Measurements from ENCODE around the gene RCE1.

The RCE1 gene

GRCh38 chr11:66857927-66858185 is 14.6 kb downstream of the RCE1 start:
- DNase-seq, result no peak

GRCh38 chr11:66858186-66858938 is 15.1 kb downstream of the RCE1 start:
- no peak for DNase-seq

- DNase-seq, result no peak
These were observed 15.9 kb downstream of the RCE1 start for GRCh38 chr11:66858939-66859685.

GRCh38 chr11:66859686-66860448 is 16.6 kb downstream of the RCE1 start:
- DNase-seq, result no peak

- DNase-seq, result no peak
These were observed 17.2 kb downstream of the RCE1 start for GRCh38 chr11:66860449-66860831.

- no peak for DNase-seq
These were observed 18.0 kb downstream of the RCE1 start for GRCh38 chr11:66861038-66861773.

- DNase-seq, result no peak
These were observed 18.7 kb downstream of the RCE1 start for GRCh38 chr11:66861774-66862558.

- DNase-seq, result no peak
These were observed 19.4 kb downstream of the RCE1 start for GRCh38 chr11:66862559-66863037.

GRCh38 chr11:66863428-66864125 is 20.3 kb downstream of the RCE1 start:
- DNase-seq, result no peak

GRCh38 chr11:66864172-66864901 is 21.1 kb downstream of the RCE1 start:
- peak; percentile 8 for DNase-seq

- no peak for DNase-seq
These were observed 21.9 kb downstream of the RCE1 start for GRCh38 chr11:66864924-66865697.

GRCh38 chr11:66866007-66866406 is 22.8 kb downstream of the RCE1 start:
- DNase-seq, result no peak

- DNase-seq, result no peak
These were observed 23.3 kb downstream of the RCE1 start for GRCh38 chr11:66866511-66866986.

GRCh38 chr11:66867425-66868040 is 24.3 kb downstream of the RCE1 start:
- no peak for DNase-seq

GRCh38 chr11:66868082-66868725 is 25.0 kb downstream of the RCE1 start:
- no peak for DNase-seq

- DNase-seq, result no peak
These were observed 25.7 kb downstream of the RCE1 start for GRCh38 chr11:66868726-66869566.

GRCh38 chr11:66869567-66869870 is 26.3 kb downstream of the RCE1 start:
- DNase-seq, result no peak

GRCh38 chr11:66870131-66870530 is 26.9 kb downstream of the RCE1 start:
- DNase-seq, result no peak
